Glomerular visceral epithelial cell (primary cell): Measurements from ENCODE around the gene PLIN3.
A peak's percentile ranks its signal among the peaks of the same experiment; 100 is the strongest.
"Not testable (repeated sequence)": the region's sequence is repeated elsewhere in the genome, so short reads cannot be mapped to it uniquely, and the experiment has no call there.

ENCODE experiments used
- DNase-seq: peaks from one replicate; pipeline ENCODE4 v3.0.0-alpha.2; 2016; ENCODE audit errors: extremely low spot score

PLIN3 gene

DNA sequence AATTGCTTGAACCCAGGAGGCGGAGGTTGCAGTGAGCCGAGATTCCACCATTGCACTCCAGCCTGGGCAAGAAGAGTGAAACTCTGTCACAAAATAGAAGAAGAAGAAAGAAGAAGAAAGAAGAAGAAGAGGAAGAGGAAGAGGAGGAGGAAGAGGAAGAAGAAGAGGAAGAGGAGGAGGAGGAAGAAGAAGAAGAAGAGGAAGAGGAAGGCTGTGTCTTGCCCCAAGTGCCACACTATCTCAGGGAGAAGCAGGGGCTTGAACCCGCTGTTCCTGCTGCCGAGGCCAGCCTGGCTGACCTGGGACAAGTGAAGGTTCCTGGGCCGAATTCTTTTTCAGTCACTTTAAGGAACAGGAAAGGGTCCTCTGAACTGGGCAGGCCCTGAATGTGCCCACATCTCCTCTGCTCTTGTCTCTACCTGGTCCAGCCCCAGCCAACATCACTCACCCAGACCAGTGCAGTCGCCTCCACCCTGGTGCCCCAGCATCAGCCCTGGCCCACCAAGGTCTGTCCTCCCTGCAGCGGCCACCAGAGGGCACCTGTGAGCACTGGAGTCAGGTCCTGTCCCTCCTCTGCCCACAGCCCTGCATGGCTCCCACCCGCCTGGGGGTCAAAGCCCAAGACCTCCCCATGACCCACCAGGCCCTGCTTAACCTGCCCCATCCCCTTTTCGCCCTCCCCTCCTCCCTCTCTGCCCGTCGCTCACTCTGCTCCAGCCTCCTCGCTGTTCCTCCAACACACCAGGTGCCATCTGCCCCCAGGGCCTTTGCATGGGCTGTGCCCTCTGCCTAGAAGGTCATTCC is 55.9 kb downstream of the PLIN3 start:
- peak; percentile 78 for DNase-seq

- DNase-seq, result peak; percentile 51
Measured at GRCh38 chr19:4807188-4807587, 60.3 kb downstream of the PLIN3 start.

GRCh38 chr19:4806384-4806783 is 61.1 kb downstream of the PLIN3 start:
- DNase-seq, result no peak

GRCh38 chr19:4805140-4805539 is 62.3 kb downstream of the PLIN3 start:
- DNase-seq, result not testable (repeated sequence)

- DNase-seq, result peak; percentile 58
Measured at GRCh38 chr19:4803736-4804695, 63.5 kb downstream of the PLIN3 start.

GRCh38 chr19:4802711-4803110 is 64.8 kb downstream of the PLIN3 start:
- no peak for DNase-seq

DNA sequence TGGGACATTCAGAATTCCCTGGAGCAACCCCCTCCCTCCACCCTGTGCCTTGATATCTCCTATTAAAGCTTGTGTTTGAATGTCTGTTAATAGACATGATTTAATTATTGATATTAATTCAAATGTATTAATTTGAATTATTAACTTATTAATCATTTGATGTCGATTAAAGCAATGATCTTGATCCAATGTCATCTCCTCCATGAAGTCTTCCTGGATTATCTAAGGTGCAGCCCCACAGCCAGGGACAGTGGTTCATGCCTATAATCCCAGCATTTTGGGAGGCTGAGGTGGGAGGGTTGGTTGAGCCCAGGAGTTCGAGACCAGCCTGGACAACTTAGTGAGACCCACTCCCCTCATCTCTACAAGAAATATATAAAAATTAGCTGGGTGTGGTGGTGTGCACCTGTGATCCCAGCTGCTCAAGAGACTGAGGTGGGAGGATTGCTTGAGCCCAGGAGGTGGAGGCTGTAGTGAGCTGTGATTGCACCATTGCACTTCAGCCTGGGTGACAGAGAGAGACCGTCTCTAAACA is 66.3 kb downstream of the PLIN3 start:
- no peak for DNase-seq

DNA sequence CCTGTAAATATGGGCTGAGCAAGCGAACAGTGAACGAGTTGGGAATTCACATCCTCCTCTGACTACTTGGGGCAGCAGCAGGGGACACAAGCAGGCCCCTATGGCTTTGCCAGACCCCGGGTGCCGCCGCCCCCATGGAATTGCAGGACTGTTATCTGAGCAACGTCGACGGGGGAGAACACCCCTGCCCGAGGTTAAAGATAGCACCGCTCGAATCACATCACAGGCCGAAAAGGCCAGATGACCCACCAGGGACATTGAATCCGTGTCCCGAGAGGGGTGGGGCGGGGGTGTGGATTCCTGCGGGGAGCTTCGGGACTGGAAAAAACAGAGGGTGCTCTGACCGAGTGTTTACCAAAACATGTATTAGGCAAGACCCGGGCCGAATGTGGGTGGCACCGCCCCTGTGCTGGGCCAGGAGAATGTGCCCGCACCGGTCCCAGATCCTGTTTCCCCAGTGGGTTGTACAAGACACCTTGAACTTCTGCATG is 66.8 kb downstream of the PLIN3 start:
- DNase-seq, result no peak

- no peak for DNase-seq
Measured at GRCh38 chr19:4795400-4795799, 72.1 kb downstream of the PLIN3 start.

GRCh38 chr19:4794971-4795370 is 72.5 kb downstream of the PLIN3 start:
- no peak for DNase-seq

DNA sequence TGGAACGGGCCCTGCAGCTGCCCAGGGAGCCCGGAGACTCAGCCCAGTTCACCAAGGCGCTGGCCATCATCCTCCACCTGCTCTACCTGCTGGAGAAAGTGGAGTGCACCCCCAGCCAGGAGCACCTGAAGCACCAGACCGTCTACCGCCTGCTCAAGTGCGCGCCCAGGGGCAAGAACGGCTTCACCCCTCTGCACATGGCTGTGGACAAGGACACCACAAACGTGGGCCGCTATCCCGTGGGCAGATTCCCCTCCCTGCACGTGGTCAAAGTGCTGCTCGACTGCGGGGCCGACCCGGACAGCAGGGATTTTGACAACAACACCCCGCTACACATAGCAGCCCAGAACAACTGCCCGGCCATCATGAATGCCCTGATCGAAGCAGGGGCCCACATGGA is 74.2 kb downstream of the PLIN3 start:
- not testable (repeated sequence) for DNase-seq

DNA sequence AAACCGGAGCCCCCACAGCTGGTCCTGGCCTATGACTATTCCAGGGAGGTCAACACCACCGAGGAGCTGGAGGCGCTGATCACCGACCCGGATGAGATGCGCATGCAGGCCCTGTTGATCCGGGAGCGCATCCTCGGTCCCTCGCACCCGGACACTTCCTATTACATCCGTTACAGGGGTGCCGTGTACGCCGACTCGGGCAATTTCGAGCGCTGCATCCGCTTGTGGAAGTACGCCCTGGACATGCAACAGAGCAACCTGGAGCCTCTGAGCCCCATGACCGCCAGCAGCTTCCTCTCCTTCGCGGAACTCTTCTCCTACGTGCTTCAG is 74.6 kb downstream of the PLIN3 start:
- not testable (repeated sequence) for DNase-seq

DNA sequence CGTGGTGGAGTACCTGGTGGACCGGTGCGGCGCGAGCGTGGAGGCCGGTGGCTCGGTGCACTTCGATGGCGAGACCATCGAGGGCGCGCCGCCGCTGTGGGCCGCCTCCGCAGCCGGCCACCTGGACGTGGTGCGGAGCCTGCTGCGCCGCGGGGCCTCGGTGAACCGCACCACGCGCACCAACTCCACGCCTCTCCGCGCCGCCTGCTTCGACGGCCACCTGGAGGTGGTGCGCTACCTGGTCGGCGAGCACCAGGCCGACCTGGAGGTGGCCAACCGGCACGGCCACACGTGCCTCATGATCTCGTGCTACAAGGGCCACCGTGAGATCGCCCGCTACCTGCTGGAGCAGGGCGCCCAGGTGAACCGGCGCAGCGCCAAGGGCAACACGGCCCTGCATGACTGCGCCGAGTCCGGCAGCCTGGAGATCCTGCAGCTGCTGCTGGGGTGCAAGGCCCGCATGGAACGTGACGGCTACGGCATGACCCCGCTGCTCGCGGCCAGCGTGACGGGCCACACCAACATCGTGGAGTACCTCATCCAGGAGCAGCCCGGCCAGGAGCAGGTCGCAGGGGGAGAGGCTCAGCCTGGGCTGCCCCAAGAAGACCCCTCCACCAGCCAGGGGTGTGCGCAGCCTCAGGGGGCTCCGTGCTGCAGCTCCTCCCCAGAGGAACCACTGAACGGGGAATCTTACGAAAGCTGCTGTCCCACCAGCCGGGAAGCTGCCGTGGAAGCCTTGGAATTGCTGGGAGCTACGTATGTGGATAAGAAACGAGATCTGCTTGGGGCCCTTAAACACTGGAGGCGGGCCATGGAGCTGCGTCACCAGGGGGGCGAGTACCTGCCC is 75.2 kb downstream of the PLIN3 start:
- DNase-seq, result not testable (repeated sequence)

DNA sequence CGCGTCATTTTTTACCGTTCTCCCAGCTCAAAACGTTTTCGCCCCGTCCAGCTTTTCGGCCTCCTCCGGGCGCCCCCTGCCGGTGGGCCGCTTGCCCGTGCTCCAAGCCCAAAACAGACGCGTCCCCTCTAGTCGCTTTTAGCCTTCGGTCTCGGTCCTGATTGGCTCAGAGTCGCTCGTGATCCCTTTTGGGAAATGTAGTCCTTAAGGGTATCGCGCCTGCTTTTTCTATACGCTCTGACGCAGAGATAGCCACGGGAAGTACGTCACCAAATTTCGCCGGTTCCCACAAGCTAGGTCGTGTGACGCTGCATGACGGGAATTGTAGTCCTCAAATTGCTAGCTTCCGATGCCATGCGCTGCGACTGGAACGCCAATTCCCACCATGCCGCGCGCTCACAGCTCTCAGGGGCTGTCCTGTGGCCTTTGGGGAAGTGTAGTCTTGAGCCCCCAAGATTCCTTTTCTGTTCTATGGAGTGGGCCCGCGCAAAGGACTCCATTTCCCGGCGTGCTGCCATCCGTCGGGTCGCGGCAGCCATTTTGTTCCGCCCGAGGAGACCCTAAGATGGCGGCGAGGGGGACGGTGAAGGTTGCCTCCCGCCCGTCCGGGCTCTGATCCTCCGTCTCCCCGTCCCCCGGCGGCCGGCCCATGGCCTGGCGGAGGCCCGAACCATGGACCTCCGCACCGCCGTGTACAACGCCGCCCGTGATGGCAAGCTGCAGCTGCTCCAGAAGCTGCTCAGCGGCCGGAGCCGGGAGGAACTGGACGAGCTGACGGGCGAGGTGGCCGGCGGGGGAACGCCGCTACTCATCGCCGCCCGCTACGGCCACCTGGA is 76.1 kb downstream of the PLIN3 start, which contains the start of gene FEM1A:
TSS of gene FEM1A (plus strand) at position 552 of the 836 bp plus-strand sequence. CDS start at position 673, 121 bp downstream.
- DNase-seq, result peak; percentile 100
